Activated effector memory CD4-positive, alpha-beta T cell treated with Interleukin-2 at 50 U/mL for 16 hours (primary cell): ENCODE results near the gene CROCC2.

Experiments
- DNase-seq: peaks from one replicate; pipeline ENCODE4 v3.0.0-alpha.2; 2020

Gene CROCC2

GRCh38 chr2:240892925-240893324 is 13.2 kb upstream of the CROCC2 start:
- DNase-seq, result no peak

- DNase-seq, result no peak
These were observed 12.7 kb upstream of the CROCC2 start for GRCh38 chr2:240893363-240893844.

DNA sequence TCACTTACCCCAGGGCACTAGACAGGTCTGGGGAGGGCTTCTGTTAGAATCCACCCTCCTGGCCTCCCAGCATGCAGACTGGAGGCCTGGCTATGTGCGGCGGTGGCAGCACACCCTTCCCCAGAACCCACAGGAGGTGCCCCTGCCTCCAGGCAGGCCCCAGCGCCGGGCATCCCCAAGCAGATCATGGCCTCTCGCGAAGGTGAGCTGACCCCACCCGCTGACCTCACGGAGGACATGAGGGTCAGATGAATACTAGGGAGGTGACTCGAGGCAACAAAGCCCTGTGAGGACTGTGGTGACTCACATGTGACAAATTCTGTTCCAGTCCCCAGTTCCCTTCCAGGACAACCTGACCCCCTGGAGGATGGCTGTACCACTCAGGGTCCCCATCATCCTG is 12.1 kb upstream of the CROCC2 start:
- DNase-seq, result no peak

GRCh38 chr2:240894836-240895558 is 11.1 kb upstream of the CROCC2 start:
- DNase-seq, result no peak

DNA sequence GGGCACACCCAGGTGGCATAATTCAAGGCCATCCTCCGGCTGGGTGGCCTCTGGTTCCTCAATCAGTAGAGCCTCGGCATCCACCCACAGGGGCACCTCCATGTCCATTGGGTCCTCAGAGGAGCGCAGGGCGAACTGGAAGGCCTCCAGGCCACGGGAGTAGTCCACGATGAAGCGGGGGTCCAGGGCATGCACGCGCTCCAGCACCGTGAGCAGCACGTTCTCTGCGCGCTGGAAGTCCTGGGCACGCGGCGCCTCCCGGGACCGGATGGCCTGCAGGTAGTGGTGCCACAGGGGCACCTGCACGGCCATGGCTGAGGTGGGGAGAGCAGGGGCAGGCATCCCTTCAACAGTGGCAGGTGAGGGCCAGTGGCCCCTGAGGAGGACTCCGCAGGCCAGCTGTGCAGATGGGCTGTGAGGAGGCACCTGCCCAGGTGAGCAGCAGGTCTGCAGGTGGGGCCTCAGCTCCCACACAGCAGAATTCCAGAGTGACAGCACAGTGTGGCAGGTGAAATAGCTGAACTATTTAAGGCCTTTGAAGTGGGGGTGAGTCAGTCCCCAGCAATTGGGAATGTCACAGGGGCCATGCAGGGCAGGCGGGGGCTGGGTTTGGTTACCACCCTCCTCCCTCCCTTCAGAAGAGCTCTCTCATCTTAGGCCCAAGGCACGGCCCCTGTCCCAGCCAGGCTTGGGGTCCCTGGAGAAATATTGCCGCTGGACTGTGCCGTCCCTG is 10.3 kb upstream of the CROCC2 start, which contains the start of gene MAB21L4:
TSS of gene MAB21L4 (minus strand) at position 501 of the 733 bp plus-strand sequence. CDS start at position 342, 159 bp downstream.
- no peak for DNase-seq

DNA sequence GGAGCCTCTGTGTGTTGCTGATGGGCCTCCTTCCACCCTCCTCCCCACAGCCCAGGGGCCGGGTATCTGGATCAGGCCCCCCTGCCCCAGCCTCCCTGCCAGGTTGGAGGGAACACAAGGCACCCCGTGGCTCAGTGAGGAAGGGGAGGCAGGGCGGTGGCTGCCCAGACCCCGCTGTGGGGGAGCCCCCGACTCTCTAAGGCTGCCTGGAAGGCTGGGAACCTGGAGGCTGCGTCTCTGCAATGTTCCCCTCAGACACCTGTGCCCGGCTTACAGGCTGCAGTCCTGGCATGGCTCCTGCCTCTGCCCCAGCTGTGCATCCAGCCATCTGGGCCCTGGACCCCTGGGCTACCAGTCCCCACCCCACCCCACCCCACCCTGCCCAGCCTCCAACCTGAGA is 9.7 kb upstream of the CROCC2 start:
- DNase-seq, result no peak

DNA sequence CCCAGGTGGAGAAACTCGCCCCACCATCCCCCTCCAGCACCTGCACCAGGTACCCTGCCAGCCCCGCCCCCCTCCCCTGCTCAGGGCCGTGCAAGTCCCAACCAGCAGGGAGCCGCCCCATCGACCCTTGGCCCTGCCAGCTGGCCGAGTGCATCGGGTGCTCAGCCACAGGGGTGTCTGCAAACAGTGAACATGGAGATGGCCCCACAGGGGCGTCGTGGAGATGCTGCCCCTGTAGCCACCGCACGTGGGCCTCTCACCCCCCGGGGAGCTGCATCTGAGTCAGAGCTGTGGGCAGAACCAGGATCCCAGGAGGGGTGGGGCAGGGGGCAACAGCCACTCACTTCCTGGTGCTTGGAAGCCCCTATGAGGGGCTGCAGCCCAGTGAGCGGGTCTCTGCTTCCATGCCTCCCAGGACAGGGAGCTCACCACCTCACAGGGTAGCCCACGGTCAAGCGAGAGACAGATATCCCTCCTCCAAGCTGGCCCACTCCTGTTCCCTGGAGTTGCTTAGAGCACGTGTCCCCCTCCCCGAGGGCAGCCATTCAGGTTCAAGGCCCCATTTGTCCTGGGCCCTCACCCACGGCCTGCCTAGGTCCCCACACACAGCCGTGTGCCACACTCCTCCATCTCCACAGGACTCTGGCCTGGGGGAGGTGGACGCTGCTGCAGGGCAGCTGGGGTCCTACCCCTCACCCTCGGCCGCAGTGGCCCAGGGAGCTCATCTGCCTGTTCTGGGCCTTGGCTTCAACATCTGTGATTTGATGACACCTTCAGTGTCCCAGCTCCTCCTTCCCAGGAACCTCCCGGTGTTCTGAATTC is 9.1 kb upstream of the CROCC2 start:
- no peak for DNase-seq

DNA sequence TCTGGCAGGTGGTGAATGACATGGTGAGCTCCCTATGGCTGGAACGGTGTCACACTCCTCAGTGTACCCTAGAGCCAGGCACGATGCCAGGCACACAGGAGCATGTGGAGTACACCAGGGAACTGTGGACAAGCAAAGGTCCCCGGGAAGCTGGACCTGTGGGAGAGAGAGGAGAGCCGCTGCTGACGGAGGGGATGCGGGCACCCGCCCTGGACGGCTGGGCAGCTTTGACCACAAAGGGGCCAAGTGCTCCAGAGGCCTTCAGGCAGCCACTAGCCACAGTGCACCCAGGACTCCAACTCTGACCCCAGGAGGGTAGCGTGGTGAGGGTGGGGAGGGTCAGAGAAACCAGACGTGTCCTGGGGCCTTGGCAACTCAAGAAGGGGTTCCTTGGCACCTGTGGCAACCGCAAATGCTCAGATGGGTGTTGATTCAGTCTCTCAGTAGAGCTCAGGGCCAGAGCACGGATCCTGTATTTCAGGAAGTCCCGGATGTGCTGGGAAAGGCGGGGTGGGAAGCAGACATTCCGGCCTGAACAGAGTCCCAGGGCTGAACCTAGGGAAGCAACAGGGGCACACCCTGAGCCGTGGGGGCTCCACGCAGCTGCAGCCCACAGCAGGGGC is 7.9 kb upstream of the CROCC2 start:
- no peak for DNase-seq

- no peak for DNase-seq
These were observed 7.2 kb upstream of the CROCC2 start for GRCh38 chr2:240898731-240899467.

DNA sequence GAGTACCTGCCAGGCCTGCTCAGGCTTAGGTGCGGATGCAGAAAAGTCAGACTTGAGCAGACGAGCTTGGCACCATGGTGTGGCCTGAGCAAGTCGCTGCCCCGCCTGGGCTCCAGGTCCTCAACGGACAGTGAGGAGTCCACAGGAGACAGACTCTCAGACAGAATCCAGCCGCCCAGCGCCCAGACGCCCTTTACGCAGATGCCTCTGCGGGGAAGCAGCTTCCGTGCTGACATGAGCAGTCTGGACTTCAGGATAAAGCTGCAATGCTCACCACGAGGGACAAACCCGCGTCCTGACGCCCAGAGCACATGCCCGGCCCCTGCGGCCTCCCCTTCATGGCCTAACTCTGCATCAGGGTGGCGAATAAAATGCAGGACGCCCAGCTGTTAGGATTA is 6.7 kb upstream of the CROCC2 start:
- no peak for DNase-seq

DNA sequence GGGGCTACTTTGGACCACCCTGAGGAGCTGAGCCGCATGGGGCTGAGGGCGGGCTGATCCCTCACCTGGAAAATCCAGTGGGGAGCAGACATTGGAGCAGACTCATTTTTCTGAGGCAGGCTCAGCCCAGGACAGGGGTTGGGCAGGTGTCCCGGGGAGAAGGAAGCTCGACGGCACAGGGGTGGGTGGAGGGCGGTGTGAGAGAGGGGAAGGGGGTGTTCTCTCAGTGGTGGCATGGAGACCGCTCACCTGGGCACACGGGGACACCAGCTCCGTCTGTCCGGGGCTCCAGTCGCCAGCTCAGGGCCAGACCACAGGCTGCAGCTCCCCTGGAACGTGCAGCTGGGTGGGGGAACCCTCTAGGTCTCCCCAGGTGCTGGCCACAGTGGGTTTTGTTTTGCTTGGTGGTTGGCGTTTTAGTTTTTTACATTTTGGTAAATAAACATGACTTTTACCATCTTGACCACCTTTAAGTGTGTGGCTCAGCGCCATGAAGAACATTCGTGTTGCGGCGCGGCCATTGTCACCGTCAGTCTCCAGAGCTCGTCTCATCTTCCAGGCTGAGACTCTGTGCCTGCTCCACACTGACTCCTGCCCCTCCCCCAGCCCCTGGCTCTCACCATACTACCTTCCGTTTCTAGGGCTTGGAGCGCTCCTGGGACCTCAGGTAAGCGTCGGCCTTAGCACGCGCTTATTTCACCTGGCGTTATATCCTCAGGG is 5.8 kb upstream of the CROCC2 start:
- no peak for DNase-seq

DNA sequence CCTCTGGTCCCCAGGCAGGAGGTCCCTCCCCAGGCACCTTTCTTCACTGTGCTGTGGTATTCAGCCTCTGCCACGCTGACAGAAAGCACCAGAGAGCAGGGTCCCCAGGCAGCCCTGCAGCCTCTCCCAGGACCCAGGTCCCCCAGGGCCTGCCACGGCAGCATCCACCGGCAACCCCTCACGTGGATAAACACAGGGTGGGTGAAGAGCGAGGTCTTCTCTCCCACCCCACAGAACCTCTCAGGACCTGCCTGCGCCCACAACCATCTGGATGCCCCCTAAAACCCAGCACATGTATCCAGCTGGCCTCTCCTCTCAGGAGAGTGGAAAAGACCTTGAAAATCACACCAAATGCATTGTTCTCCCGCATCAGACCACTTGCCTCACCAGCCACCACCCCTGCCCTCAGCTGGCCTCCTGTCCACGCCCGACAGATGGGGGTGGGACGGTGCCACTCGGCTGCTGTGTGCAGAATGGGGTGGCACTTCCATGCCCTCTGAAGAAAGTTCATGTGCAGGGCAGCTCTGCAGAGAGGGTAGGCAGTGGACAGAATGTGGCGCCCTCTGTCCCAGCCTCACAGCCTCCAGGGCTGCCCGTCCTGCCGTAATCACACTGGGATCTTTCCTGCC is 4.0 kb upstream of the CROCC2 start:
- DNase-seq, result no peak

- DNase-seq, result no peak
These were observed 3.5 kb upstream of the CROCC2 start for GRCh38 chr2:240902615-240903041.

DNA sequence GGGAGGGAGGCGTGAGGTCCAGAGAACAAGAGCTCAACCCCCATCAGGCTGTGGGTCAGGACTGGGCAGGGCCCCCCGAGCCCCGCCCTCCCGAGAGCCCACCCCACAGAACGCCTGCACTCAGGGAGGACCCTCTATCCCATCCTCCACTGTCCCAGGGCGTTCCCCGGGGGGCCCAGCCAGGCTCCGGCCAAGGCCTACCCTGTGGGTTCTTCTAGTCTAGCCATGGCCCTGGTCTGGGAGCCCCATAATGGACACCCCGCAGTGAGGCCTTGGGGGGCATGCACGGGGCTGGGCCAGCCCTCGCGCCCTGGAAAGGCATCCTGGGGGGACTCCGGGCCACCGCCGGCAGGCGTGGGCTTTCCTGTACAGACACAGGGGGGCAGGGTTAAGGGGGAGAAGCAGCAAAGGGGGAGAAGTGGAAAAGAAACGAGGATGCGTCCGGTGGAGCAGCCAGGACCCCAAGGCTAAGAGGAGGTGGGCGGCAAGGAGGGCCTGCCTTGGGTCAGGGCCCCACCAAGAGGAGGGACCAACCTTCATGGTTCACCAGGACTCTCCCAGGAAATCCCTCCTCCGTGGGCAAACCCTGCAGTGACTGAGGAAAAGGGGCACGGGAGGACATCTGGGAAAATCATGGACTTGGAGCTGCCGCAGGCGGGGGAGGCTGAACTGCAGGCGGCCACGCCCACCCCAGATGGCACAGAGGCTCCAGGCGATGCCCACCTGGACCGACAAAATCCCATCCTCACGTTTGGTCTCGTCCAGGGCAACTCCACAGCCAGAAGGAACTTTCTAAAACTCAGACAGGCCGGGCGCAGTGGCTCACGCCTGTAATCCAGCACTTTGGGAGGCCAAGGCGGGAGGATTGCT is 2.7 kb upstream of the CROCC2 start:
- no peak for DNase-seq

GRCh38 chr2:240904216-240905175 is 1.6 kb upstream of the CROCC2 start:
- DNase-seq, result no peak

- DNase-seq, result no peak
These were observed 857 bp upstream of the CROCC2 start for GRCh38 chr2:240905176-240905781.

DNA sequence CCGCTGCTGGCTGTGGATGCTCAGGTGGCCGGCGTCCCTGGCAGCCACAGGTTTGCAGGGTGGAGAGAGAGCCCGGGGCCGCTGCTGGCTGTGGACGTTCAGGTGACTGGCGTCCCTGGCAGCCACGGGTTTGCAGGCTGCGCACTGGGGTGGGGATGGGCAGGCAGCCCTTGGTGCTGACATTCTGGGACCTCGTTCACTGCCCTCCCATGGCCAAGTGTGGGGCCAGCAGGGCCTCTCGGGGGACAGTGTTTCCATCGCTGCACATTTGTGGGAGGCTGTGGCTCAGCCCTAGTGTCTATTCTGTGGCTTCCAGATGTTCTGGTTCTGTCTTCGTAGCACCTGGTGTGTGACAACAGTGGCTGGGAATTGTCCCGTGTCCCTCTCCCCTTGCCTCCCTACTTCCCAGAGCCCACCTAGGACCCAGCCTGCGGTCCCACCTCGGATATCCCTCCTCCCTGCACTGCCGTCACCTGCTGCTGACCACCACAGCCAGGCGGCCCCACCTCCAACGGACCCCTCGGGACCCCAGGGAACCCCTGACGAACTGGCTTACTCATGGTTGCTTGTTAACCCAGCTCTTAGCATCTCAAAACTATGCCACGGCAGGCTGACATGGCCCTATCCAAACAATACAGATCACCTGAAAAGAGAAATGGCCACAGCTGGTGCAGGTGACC is 915 bp downstream of the CROCC2 start:
- no peak for DNase-seq
